Right lobe of liver (tissue), 6 donors: ENCODE data around the gene DNAH8. TPM values are rescaled to one million over a fixed set of nuclear protein-coding genes. Genes with fewer than 3 reads are reported as not detected.
"Not testable (repeated sequence)": the region's sequence is repeated elsewhere in the genome, so short reads cannot be mapped to it uniquely, and the experiment has no call there.

Source experiments
- ATAC-seq, 4 donors: fragments of 200-7000 bp; cut with Tn5 transposase; one replicate each; pipeline ENCODE4 v1.9.1; 2020; ENCODE audit warnings: mild to moderate bottlenecking in 4 of 4, moderate library complexity in 4 of 4
- DNase-seq, 3 donors: peaks; one replicate each; pipeline ENCODE4 v3.0.0-alpha.2; 2020
- H3K27ac ChIP-seq, 3 donors: fragments of 200-600 bp; one replicate each; pipeline ENCODE4 v1.8.0; 2022
- H3K27me3 ChIP-seq, 2 donors: fragments of 200-600 bp; one replicate each; pipeline ENCODE4 v1.8.0; 2022
- H3K36me3 ChIP-seq, 4 donors: fragments of 200-600 bp; sonication (generic) in 1 of 4; one replicate each; pipeline versions ENCODE4 v1.5.1 to v1.8.0; 2017 to 2022; ENCODE audit warnings: control low read depth in 1 of 4
- H3K4me1 ChIP-seq, 4 donors: fragments of 200-600 bp; sonication (generic) in 1 of 4; one replicate each; pipeline versions ENCODE4 v1.5.1 to v1.8.0; 2017 to 2022; ENCODE audit warnings: control low read depth in 1 of 4
- H3K4me3 ChIP-seq, 3 donors: fragments of 200-600 bp; one replicate each; pipeline ENCODE4 v1.8.0; 2022
- H3K9me3 ChIP-seq, 4 donors: fragments of 200-600 bp; sonication (generic) in 1 of 4; one replicate each; pipeline versions ENCODE4 v1.5.1 to v1.8.0; 2017 to 2022; ENCODE audit warnings: control low read depth in 1 of 4
- POLR2A ChIP-seq: fragments of 450-650 bp; IDR thresholded peaks from one replicate; pipeline ENCODE4 v1.6.1; 2017; ENCODE audit warnings: antibody characterized with exemption, mild to moderate bottlenecking
- WGBS: methylation state at CpG from one replicate; pipeline ENCODE4 v1.1.6; 2018; ENCODE audit warnings: low coverage, low lambda C conversion rate; ENCODE audit not compliant: insufficient coverage; ENCODE audit errors: missing lambda C conversion rate; 5-methylcytosine and 5-hydroxymethylcytosine counted together
- intact Hi-C, 2 donors: fragments of 100-400 bp; cut with DNase I; formaldehyde crosslinking; loops; one replicate each; pipeline versions ENCODE4 v1.11.2 to v1.14.1; 2022
- total RNA-seq, 6 experiments: library from RNA; depleted of rRNA in 2 of 6; stranded (reverse); fragments of >200 nt in 2 of 6; fragmentation: NEBNext Ultra II Directional in 3 of 6; extraction: Animal tissue kit (Norgen Biotek cat#: 25700) in 3 of 6; gene quantifications; one replicate each; pipeline versions ENCODE4 v1.1.0 to v1.2.4, GENCODE V29; 2016 to 2023
- TF ChIP-seq, protein P1 (sequence below), 4 donors: fragments of 200-600 bp in 3 of 4; fragments of 450-650 bp in 1 of 4; IDR thresholded peaks; one replicate each; pipeline versions ENCODE4 v1.5.1 to v1.8.0; 2016 to 2022; ENCODE audit warnings: antibody characterized with exemption in 4 of 4, mild to moderate bottlenecking in 2 of 4
- donor health status: DM: no; HTN: yes; CAD: no.
- donor health status: DM: no; HTN: no; CAD: no.
- donor health status: DM: no; HTN: no; CAD: no.
- donor health status: DM: no; HTN: yes; CAD: no.
- donor health status: DM: no; HTN: yes; CAD: no.

DNAH8 gene
- total RNA-seq, 6 experiments from 2014 or later = 0.02 TPM; not detected in 5

DNA sequence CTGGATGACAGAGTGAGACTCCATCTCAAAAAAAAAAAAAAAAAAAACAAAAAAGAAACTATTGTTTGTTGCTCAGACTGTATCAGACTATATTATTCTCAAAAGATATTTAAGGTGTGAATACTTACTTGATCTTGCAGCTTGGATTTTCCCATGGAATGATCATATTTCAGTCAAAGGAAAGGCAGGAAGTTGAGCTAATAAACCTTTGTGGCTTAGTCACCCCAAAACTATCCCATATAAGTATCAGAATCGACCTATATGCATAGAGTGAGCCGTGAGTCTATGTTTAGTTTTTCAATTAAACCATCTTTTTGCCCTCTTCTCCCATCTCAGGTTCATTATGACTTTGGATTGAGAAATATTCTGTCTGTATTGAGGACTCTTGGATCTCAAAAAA lies 152.6 kb downstream of the DNAH8 start:
- Histone ChIP-seq H3K27me3 (no peaks in the 10 kb centered on the region), H3K4me3 (no peak overlapping the region), H3K36me3 (no peaks in the 10 kb centered on the region), H3K4me1 (no peaks in the 10 kb centered on the region), H3K27ac (no peak overlapping the region), H3K9me3 (no peaks in the 10 kb centered on the region)
- ATAC-seq = no peak
- WGBS = 73% methylated on average over 2 of the region's 2 CpGs
- TF ChIP-seq, protein P1, sequence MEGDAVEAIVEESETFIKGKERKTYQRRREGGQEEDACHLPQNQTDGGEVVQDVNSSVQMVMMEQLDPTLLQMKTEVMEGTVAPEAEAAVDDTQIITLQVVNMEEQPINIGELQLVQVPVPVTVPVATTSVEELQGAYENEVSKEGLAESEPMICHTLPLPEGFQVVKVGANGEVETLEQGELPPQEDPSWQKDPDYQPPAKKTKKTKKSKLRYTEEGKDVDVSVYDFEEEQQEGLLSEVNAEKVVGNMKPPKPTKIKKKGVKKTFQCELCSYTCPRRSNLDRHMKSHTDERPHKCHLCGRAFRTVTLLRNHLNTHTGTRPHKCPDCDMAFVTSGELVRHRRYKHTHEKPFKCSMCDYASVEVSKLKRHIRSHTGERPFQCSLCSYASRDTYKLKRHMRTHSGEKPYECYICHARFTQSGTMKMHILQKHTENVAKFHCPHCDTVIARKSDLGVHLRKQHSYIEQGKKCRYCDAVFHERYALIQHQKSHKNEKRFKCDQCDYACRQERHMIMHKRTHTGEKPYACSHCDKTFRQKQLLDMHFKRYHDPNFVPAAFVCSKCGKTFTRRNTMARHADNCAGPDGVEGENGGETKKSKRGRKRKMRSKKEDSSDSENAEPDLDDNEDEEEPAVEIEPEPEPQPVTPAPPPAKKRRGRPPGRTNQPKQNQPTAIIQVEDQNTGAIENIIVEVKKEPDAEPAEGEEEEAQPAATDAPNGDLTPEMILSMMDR (IDR thresholded peaks at IDR 0.05) = no peak
- TF ChIP-seq POLR2A = no peak
- DNase-seq = no peak
- intact Hi-C loops = loop anchor here in 1 of 2 donors (5.0 kb wide), 1 partner anchor 445 kb away; the partner anchor contains the start of gene KCNK17

DNA sequence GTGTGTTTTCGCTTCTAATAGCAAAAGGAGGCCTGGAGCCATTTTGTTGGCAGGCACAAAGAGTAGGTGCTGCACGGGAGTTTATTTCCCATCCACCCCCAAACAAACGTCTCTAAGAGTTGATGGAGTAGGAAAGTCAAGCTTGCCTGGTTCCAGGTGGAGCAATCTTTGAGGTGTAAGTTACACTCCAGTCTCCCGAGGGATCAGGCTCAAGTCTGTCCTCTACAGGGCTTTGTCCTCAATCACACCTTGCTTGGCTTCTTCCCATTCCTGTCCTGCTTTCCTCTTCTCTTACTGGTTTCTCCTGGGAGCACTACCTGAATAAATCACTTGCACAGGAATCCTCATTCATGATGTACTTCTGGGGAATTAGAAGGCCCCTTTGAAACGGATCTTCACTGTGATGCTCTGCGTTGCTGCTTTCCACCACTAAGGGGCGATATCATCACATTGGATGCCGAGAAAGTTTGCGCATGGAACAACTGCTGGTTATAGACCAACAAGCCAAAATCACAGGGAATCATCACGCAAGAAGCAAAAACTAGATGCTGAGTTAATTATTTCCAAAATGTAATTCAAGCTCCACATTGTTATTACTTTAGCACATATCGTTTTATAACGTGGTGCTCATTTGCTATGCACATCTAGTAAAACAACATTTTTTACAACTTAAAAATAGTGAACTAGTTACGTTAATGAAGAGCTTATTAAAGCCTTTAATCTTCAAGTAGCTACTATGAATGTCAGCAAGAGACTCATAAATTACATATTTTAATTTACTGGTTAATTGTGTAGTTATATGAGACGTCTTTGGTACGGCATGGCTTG lies 156.8 kb downstream of the DNAH8 start:
- ATAC-seq (peak; percentile 88 to 94 (median 90)), DNase-seq (peak in 2 of 3 donors; percentile 55 to 56)
- Histone ChIP-seq H3K4me1 (no peaks in the 10 kb centered on the region), H3K27me3 (no peaks in the 10 kb centered on the region), H3K4me3 (no peak overlapping the region), H3K9me3 (no peaks in the 10 kb centered on the region), H3K36me3 (no peaks in the 10 kb centered on the region), H3K27ac (no peak overlapping the region)
- intact Hi-C loops = loop anchor here in 1 of 2 donors (10.0 kb wide), 2 partner anchors 63 to 443 kb away; partner anchors contain the start of gene KCNK17
- WGBS = 32% methylated on average over 15 of the region's 15 CpGs
- TF ChIP-seq, protein P1 (IDR thresholded peaks at IDR 0.05) = peak; percentile 89 to 94 (median 92)
- no peak for TF ChIP-seq POLR2A

DNA sequence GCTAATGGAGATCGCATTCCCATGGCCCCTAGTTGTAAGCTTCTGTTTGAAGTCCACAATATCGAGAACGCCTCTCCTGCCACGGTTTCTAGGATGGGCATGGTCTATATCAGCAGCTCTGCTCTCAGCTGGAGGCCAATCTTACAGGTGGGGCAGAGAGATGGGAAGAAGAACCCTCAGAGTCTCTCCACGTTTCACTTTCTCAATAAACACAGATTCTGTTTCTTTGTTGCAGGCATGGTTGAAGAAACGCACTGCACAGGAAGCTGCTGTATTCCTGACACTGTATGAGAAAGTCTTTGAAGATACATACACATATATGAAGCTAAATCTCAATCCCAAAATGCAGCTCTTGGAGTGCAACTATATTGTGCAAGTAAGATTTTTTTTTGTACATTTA lies 157.9 kb downstream of the DNAH8 start:
- Histone ChIP-seq H3K4me1 (no peaks in the 10 kb centered on the region), H3K9me3 (no peaks in the 10 kb centered on the region), H3K27me3 (no peaks in the 10 kb centered on the region), H3K4me3 (no peak overlapping the region), H3K36me3 (no peaks in the 10 kb centered on the region), H3K27ac (no peak overlapping the region)
- TF ChIP-seq, protein P1 (IDR thresholded peaks at IDR 0.05) = no peak
- TF ChIP-seq POLR2A = no peak
- intact Hi-C loops = loop anchor here in 1 of 2 donors (10.0 kb wide), 2 partner anchors 62 to 442 kb away; partner anchors contain the start of gene KCNK17
- WGBS = 64% methylated on average over 4 of the region's 6 CpGs
- DNase-seq (no peak), ATAC-seq (no peak)

DNA sequence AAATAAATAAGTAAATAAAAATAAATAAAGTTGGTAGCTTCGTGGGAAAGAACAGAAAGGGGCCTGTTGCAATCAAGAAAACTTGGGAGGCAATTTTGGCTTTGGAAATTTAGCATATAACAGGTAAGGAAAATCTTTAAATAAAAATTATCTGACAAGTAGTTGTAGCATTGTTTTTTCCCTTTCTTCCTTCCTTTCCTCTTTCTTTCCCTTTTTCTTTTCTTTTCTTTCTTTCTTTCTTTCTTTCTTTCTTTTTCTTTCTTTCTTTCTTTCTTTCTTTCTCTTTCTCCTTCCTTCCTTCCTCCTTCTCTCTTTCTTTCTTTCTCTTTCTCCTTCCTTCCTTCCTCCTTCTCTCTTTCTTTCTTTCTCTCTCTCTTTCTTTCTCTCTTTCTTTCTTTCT lies 158.7 kb downstream of the DNAH8 start:
- not testable (repeated sequence) for DNase-seq, ATAC-seq, H3K4me3 ChIP-seq, H3K36me3 ChIP-seq, H3K27me3 ChIP-seq, H3K27ac ChIP-seq, H3K4me1 ChIP-seq, H3K9me3 ChIP-seq
- intact Hi-C loops = loop anchor here in 1 of 2 donors (10.0 kb wide), 2 partner anchors 61 to 441 kb away; partner anchors contain the start of gene KCNK17
- 36% methylated on average over 1 of the region's 1 CpG for WGBS

DNA sequence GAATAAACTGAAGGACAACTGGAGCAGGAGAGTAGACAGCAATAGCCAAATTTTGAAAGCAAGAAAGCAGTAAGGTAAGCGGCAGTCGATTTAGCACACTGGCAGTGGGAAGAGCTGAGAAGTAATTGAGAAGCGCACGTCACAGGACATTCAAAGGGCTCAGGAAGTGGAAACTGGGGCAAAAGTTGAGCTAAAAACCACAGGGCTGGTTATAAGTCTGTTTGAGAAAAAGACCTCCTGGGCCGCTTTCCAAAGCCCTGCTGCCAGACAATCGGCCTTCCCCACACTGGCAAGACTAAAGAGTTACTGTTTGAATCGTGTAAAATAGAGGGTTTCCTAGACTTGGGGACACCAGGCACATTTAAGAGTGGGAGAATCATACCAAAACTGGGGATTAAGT lies 161.4 kb downstream of the DNAH8 start:
- H3K9me3 ChIP-seq = no peaks in the 10 kb centered on the region
- no peak overlapping the region for H3K4me3 ChIP-seq
- no peak overlapping the region for H3K27ac ChIP-seq
- no peaks in the 10 kb centered on the region for H3K27me3 ChIP-seq
- intact Hi-C loops = loop anchor here in 1 of 2 donors (10.0 kb wide), 2 partner anchors 58 to 438 kb away; partner anchors contain the start of gene KCNK17
- ATAC-seq (peak in 3 of 4 donors; percentile 20 to 61 (median 61)), DNase-seq (no peak)
- no peaks in the 10 kb centered on the region for H3K4me1 ChIP-seq
- no peak for TF ChIP-seq POLR2A
- TF ChIP-seq, protein P1 (IDR thresholded peaks at IDR 0.05) = no peak
- 54% methylated on average over 7 of the region's 7 CpGs for WGBS
- no peaks in the 10 kb centered on the region for H3K36me3 ChIP-seq
